A172 (cell line): ENCODE results near the gene FAM83B. TPM values are rescaled to one million over a fixed set of nuclear protein-coding genes. Genes with fewer than 3 reads are reported as not detected.
"Not testable (repeated sequence)": the region's sequence is repeated elsewhere in the genome, so short reads cannot be mapped to it uniquely, and the experiment has no call there.

Source experiments
- DNase-seq: peaks from one replicate; pipeline ENCODE4 v3.0.0-alpha.2; 2015; ENCODE audit warnings: low spot score
- total RNA-seq: library from RNA; depleted of rRNA; stranded (reverse); fragments of >200 nt; shearing (Covaris generic); gene quantifications from 2 replicates; pipeline ENCODE4 v1.2.3, GENCODE V29; 2014

Gene FAM83B
- total RNA-seq, 1 experiment from 2014 or later, result not detected

- DNase-seq, result no peak
Observed at GRCh38 chr6:54860132-54860531, 13.6 kb downstream of the FAM83B start.

GRCh38 chr6:54860739-54861138 lies 14.2 kb downstream of the FAM83B start:
- DNase-seq, result peak; percentile 69

- DNase-seq, result no peak
Observed at GRCh38 chr6:54861905-54862616, 15.5 kb downstream of the FAM83B start.

- DNase-seq, result no peak
Observed at GRCh38 chr6:54864272-54864671, 17.7 kb downstream of the FAM83B start.

DNA sequence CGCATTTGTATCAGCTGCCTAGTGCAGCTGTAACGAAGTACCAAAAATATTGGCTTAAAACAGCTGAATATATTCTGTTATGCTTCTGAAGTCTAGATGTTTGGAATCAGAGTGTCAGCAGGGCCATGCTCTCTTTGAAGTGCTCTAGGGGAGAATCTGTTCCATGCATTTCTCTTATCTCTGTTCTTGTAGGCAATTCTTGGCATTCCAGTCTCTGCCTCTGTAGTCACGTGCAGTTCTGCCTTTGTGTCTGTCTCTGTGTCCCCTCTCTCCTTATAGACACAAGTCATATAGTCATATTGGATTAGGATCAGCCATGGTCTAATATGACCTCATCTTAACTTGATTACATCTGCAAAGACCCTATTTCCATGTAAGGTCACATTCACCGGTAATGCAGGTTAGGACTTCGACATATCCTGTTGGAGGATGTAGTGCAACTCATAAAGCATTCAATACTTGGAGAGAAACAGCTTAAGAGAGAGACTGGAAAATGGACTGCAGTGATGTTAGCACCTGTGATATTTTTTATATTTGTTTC lies 18.6 kb downstream of the FAM83B start:
- DNase-seq, result no peak

- DNase-seq, result no peak
Observed at GRCh38 chr6:54868556-54868955, 22.0 kb downstream of the FAM83B start.

DNA sequence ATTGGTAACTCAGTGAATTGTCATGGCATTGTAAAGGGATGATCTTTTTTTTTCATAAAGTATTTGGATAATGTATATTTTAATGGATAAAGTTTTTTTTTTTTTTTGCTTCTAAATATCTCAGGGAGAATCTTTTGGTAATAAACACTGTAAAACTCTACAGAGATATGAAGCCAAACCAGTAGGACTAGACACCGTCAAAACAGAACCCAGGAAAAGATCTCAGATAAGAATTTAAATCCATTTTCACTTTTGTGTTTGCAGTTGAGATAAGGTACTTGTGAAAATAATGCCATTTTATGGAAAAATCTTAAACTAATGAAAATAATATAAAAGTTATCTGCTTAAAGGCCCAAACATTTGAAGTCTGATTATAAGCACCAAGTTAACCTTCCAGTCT lies 27.0 kb downstream of the FAM83B start:
- DNase-seq, result no peak

DNA sequence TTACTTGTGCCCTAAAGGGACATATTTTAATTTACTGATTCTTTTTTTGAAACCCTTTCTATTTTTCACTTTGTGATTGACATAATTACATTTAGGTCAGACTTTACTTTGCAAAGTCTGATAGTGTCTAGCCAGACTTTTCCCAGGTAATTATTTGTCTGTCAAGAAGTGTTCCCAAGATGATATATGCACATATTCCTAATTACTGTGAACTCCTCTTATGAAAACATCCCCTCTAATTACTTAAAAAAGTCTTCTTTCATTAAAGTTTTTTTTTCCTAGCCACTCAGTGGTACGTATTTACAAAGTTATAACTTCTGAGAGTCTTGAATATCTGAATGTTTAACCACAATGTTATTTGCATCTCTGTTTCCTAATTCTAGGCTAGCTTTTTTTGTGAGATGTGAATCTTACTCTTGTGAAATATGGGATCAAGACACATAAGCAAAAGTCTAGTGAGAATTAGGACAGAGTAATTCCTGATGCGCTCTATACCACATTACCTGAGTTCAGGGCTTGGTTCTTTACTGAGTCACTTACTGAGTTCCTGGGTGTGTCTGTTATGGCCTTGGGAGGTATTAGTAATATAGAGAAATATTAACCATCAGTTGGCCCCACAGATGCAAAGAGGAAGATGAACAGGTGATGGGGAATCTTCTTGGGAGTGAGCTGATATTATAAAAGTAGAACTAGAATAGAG lies 27.9 kb downstream of the FAM83B start:
- DNase-seq, result no peak

- DNase-seq, result no peak
Observed at GRCh38 chr6:54875539-54875938, 29.0 kb downstream of the FAM83B start.

GRCh38 chr6:54876365-54876764 lies 29.8 kb downstream of the FAM83B start:
- DNase-seq, result no peak

DNA sequence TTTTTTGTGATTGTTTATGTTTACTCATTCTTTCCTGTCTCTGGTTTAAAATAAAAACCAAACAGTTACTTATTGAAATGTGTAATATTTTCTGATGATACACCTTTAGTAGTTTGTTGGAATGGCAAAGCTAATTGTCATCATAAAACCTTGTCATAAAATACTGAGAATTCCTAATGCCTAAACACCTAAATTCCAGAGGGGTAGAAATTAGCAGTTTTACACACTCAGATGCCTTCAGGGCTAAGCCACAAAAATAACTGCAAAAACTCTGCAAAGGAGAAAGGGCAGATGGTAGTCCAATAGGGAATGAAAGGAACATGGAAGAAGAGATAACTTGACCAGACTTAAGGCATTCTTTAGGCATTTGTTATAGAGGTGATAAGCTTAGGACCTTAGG lies 30.3 kb downstream of the FAM83B start:
- DNase-seq, result no peak

DNA sequence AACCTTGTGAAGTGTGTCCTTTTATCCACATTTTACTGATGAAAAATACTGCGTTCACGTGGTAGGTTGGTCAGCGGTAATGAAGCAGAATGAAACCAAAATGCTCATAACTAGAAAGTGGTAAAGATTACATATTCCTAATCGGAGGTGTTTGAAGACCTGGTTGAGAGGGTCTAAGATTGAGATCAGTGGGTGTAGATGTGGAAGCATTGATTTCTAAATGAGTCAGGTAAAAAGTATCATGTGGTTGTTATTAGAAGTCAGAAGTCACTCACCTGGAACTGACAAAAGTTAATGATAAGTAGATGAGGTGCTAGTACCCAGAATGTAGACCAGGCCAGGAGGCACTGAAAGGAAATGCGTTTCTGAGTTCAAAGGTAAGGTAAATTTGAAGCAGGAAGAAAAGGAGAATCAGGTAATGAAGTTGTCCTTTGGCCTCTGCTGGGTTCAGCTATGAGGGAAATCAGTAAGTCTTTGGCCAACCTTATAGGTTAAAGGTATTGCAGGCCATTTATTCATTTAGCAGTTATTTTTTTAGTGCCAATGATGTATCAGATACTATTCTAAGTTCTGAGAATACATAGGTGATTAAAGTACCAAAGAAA lies 31.2 kb downstream of the FAM83B start:
- no peak for DNase-seq

DNA sequence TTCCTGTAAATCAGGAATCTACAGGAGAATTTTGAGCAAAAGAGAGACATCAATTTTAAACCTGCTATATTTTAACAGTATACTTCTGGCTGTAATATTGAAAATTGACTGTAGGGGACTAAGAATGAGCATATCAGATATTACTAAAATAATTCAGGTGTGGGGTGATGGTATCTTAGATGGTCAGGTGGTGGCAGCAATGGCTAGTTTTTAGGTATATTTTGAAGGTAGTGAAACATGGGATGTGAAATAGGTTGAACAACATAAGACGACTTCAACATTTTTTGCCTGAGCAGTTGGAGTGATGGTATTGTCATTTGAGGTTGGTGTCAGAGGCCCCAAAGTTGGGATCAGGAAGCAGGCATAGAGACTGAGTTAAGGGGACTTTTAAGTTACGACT lies 32.1 kb downstream of the FAM83B start:
- peak; percentile 5 for DNase-seq

- no peak for DNase-seq
Observed at GRCh38 chr6:54879188-54879985, 32.8 kb downstream of the FAM83B start.

GRCh38 chr6:54881067-54881730 lies 34.6 kb downstream of the FAM83B start:
- no peak for DNase-seq

GRCh38 chr6:54881891-54882290 lies 35.3 kb downstream of the FAM83B start:
- not testable (repeated sequence) for DNase-seq

DNA sequence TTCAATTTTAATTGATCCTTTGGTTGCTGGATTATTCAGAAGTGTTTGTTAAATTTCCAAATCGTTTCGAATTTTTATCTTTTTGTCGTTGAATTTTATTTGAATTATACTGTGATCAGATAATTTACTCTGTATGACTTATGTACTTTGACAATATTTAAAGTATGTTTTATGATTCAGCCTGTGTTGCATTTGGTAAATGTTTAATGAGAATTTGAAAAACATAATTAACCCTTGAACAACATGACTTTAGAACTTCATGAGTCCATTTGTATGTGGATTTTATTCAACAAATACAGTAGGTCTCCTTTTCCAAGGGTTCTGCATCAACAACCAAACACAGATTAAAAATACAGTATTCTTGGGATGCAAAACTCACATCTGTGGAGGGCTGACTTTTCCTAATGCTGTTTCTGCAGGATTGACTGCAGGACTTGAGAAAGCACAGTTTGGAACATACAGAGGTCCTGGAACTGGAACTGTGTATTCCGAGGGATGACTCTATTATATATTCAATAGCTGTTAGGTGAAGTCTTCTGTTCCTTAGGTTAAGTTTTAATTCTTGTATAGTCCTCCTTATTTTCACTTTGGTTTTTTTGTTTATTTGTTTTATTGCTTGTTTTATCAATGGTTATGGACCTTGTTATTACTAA lies 40.5 kb downstream of the FAM83B start:
- DNase-seq, result no peak

- DNase-seq, result no peak
Observed at GRCh38 chr6:54891536-54891935, 45.0 kb downstream of the FAM83B start.

GRCh38 chr6:54892831-54893230 lies 46.3 kb downstream of the FAM83B start:
- peak; percentile 66 for DNase-seq

- no peak for DNase-seq
Observed at GRCh38 chr6:54893818-54894217, 47.2 kb downstream of the FAM83B start.

- DNase-seq, result no peak
Observed at GRCh38 chr6:54896302-54896701, 49.7 kb downstream of the FAM83B start.
